Measurements from ENCODE around the gene KANK3. TPM values are rescaled to one million over a fixed set of nuclear protein-coding genes. Genes with fewer than 3 reads are reported as not detected.

The KANK3 gene
- total and polyA plus RNA-seq, 9 of the 15 experiments (the other 6 are each of a cell fraction or from before 2014, with no cell fraction given), result 0.03 to 0.40 (median 0.08) TPM; not detected in 6

GRCh38 chr19:8367327-8368001 is 24.4 kb upstream of the KANK3 start (continued):
- TF ChIP-seq RAD21 (CRISPR knock-in tag; conservative IDR thresholded peaks at IDR 0.05 in 1 of 2, IDR thresholded peaks at IDR 0.05 in 1 of 2) (no peak), NFATC3 (IDR thresholded peaks at IDR 0.05) (no peak), VEZF1 (CRISPR knock-in tag; IDR thresholded peaks at IDR 0.05) (0 out of 2 replicates have a peak, but pooled peaks have one; percentile 12), FOXJ2 (tag; IDR thresholded peaks at IDR 0.05) (no peak), ZNF707 (CRISPR knock-in tag; conservative IDR thresholded peaks at IDR 0.05) (no peak), TFAP4 (CRISPR knock-in tag; IDR thresholded peaks at IDR 0.05; ENCODE audit: borderline replicate concordance) (peak; percentile 39; the same call in 1 of the 2 replicates), SMARCE1 (IDR thresholded peaks at IDR 0.05) (no peak), ZNF263 (CRISPR knock-in tag; IDR thresholded peaks at IDR 0.05; ENCODE audit: borderline replicate concordance) (peak; percentile 62), CEBPB (tag; IDR thresholded peaks at IDR 0.05) (peak; percentile 68), NCOA4 (IDR thresholded peaks at IDR 0.05; ENCODE audit: partially characterized antibody) (peak; percentile 21), EGR1 (conservative IDR thresholded peaks at IDR 0.05) (peak; percentile 55), MAFF (IDR thresholded peaks at IDR 0.05; ENCODE audit: low read length) (no peak), STAT5A (IDR thresholded peaks at IDR 0.05; ENCODE audit: borderline replicate concordance, low read length) (no peak), ZNF766 (CRISPR knock-in tag; conservative IDR thresholded peaks at IDR 0.05) (no peak), CBFA2T3 (IDR thresholded peaks at IDR 0.05) (peak; percentile 11; the same call in 1 of the 2 replicates)
- TF ChIP-seq, protein P1, sequence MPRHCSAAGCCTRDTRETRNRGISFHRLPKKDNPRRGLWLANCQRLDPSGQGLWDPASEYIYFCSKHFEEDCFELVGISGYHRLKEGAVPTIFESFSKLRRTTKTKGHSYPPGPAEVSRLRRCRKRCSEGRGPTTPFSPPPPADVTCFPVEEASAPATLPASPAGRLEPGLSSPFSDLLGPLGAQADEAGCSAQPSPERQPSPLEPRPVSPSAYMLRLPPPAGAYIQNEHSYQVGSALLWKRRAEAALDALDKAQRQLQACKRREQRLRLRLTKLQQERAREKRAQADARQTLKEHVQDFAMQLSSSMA (CRISPR knock-in tag; IDR thresholded peaks at IDR 0.05), result no peak
- TF ChIP-seq, protein P2, sequence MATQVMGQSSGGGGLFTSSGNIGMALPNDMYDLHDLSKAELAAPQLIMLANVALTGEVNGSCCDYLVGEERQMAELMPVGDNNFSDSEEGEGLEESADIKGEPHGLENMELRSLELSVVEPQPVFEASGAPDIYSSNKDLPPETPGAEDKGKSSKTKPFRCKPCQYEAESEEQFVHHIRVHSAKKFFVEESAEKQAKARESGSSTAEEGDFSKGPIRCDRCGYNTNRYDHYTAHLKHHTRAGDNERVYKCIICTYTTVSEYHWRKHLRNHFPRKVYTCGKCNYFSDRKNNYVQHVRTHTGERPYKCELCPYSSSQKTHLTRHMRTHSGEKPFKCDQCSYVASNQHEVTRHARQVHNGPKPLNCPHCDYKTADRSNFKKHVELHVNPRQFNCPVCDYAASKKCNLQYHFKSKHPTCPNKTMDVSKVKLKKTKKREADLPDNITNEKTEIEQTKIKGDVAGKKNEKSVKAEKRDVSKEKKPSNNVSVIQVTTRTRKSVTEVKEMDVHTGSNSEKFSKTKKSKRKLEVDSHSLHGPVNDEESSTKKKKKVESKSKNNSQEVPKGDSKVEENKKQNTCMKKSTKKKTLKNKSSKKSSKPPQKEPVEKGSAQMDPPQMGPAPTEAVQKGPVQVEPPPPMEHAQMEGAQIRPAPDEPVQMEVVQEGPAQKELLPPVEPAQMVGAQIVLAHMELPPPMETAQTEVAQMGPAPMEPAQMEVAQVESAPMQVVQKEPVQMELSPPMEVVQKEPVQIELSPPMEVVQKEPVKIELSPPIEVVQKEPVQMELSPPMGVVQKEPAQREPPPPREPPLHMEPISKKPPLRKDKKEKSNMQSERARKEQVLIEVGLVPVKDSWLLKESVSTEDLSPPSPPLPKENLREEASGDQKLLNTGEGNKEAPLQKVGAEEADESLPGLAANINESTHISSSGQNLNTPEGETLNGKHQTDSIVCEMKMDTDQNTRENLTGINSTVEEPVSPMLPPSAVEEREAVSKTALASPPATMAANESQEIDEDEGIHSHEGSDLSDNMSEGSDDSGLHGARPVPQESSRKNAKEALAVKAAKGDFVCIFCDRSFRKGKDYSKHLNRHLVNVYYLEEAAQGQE (IDR thresholded peaks at IDR 0.05; ENCODE audit: borderline replicate concordance), result no peak
- TF ChIP-seq, protein P2 (CRISPR knock-in tag; IDR thresholded peaks at IDR 0.05; ENCODE audit: low read depth), result no peak

Data from K562 (cell line).